Medulla oblongata (tissue), 1 donor: ENCODE results near the gene GLB1L3.

ENCODE experiments used
- DNase-seq: peaks from one replicate; pipeline ENCODE4 v3.0.0-alpha.2; 2015; ENCODE audit errors: extremely low spot score

Gene GLB1L3

GRCh38 chr11:134363161-134363560 is 87.0 kb downstream of the GLB1L3 start:
- no peak for DNase-seq

- DNase-seq, result no peak
These were observed 87.4 kb downstream of the GLB1L3 start for GRCh38 chr11:134363592-134363991.

GRCh38 chr11:134364261-134364660 is 88.1 kb downstream of the GLB1L3 start:
- DNase-seq, result no peak

GRCh38 chr11:134365011-134365925 is 89.1 kb downstream of the GLB1L3 start:
- DNase-seq, result no peak

- no peak for DNase-seq
These were observed 90.1 kb downstream of the GLB1L3 start for GRCh38 chr11:134366254-134366653.

- no peak for DNase-seq
These were observed 91.6 kb downstream of the GLB1L3 start for GRCh38 chr11:134367781-134368180.
